Measurements from ENCODE around the gene LARGE1. TPM values are rescaled to one million over a fixed set of nuclear protein-coding genes. Genes with fewer than 3 reads are reported as not detected.

LARGE1 gene
- total and polyA plus RNA-seq, 2 of the 13 experiments (the other 11 are each of a cell fraction or from before 2014, with no cell fraction given): 8.4 to 11.0 TPM

- no peak for TF ChIP-seq PRDM4 (CRISPR knock-in tag; IDR thresholded peaks at IDR 0.05; ENCODE audit: borderline replicate concordance)
- no peak for TF ChIP-seq MBD4 (IDR thresholded peaks at IDR 0.05; ENCODE audit: borderline replicate concordance, low read length)
- no peak for TF ChIP-seq GPN1 (CRISPR knock-in tag; IDR thresholded peaks at IDR 0.05; ENCODE audit: borderline replicate concordance)
- 0 out of 2 replicates have a peak, but pooled peaks have one; percentile 49 for TF ChIP-seq ARHGAP35 (CRISPR knock-in tag; IDR thresholded peaks at IDR 0.05; ENCODE audit: borderline replicate concordance)
- TF ChIP-seq SP4 (CRISPR knock-in tag; IDR thresholded peaks at IDR 0.05): no peak
- TF ChIP-seq CENPX (CRISPR knock-in tag; IDR thresholded peaks at IDR 0.05): no peak
- no peak for TF ChIP-seq KMT2B (CRISPR knock-in tag; IDR thresholded peaks at IDR 0.05)
- no peak for TF ChIP-seq BRF2 (CRISPR knock-in tag; IDR thresholded peaks at IDR 0.05)
- TF ChIP-seq CHD2 (IDR thresholded peaks at IDR 0.05; ENCODE audit: low read depth, low read length): no peak
- no peak for TF ChIP-seq TMF1 (CRISPR knock-in tag; IDR thresholded peaks at IDR 0.05; ENCODE audit: low read depth)
- TF ChIP-seq FOXJ3 (CRISPR knock-in tag; IDR thresholded peaks at IDR 0.05; ENCODE audit: borderline replicate concordance): peak; percentile 77; the same call in 1 of the 2 replicates
- TF ChIP-seq MAFG (CRISPR knock-in tag; IDR thresholded peaks at IDR 0.05): no peak
- TF ChIP-seq CREB3 (CRISPR knock-in tag; IDR thresholded peaks at IDR 0.05): no peak
- peak; percentile 40; the same call in 1 of the 2 replicates for TF ChIP-seq RFXAP (CRISPR knock-in tag; IDR thresholded peaks at IDR 0.05; ENCODE audit: borderline replicate concordance)
- TF ChIP-seq ZSCAN21 (CRISPR knock-in tag; IDR thresholded peaks at IDR 0.05; ENCODE audit: borderline replicate concordance): 0 out of 2 replicates have a peak, but pooled peaks have one; percentile 41
- TF ChIP-seq ZNF251 (CRISPR knock-in tag; IDR thresholded peaks at IDR 0.05): no peak
- TF ChIP-seq ATF7-NPFF (CRISPR knock-in tag; IDR thresholded peaks at IDR 0.05; ENCODE audit: low read depth): no peak
- TF ChIP-seq ZC3H13 (CRISPR knock-in tag; IDR thresholded peaks at IDR 0.05): no peak
- no peak for TF ChIP-seq ZXDC (CRISPR knock-in tag; IDR thresholded peaks at IDR 0.05)
- TF ChIP-seq MXD4 (CRISPR knock-in tag; IDR thresholded peaks at IDR 0.05): no peak
- no peak for TF ChIP-seq ZNF776 (CRISPR knock-in tag; IDR thresholded peaks at IDR 0.05)
- no peak for TF ChIP-seq ZBTB25 (CRISPR knock-in tag; IDR thresholded peaks at IDR 0.05)
These were observed 409.8 kb downstream of the LARGE1 start (continued) for GRCh38 chr22:33510429-33510904.
